ENCODE data around the gene CCL22.

The CCL22 gene

GRCh38 chr16:57315416-57315815, 43.2 kb upstream of the CCL22 start:
- H3K27me3 ChIP-seq (ENCODE audit: insufficient read depth, poor library complexity, severe bottlenecking) = peaks cover 3% of the 10 kb centered on the region
- DNase-seq (ENCODE audit: low read depth in 1 of 2, low spot score in 1 of 2) = no peak
- H3K27ac ChIP-seq (replicated peaks) = no peak overlapping the region
- TF ChIP-seq SPI1 (IDR thresholded peaks at IDR 0.05; ENCODE audit: borderline replicate concordance, low read depth) = no peak
- no peak for TF ChIP-seq GABPA (IDR thresholded peaks at IDR 0.05; ENCODE audit: low read depth)
- TF ChIP-seq POLR2AphosphoS5 (IDR thresholded peaks at IDR 0.05; ENCODE audit: low read depth) = no peak
- no peak for TF ChIP-seq REST (IDR thresholded peaks at IDR 0.05; ENCODE audit: insufficient replicate concordance, low read depth)
- no peak for TF ChIP-seq CTCF (IDR thresholded peaks at IDR 0.05; ENCODE audit: insufficient read depth, low read length)
- H3K4me3 ChIP-seq (replicated peaks; ENCODE audit: insufficient read depth, low read length) = no peak overlapping the region

- peaks cover 3% of the 10 kb centered on the region for H3K27me3 ChIP-seq (ENCODE audit: insufficient read depth, poor library complexity, severe bottlenecking)
- no peak for DNase-seq (ENCODE audit: low read depth in 1 of 2, low spot score in 1 of 2)
- no peak overlapping the region for H3K4me3 ChIP-seq (replicated peaks; ENCODE audit: insufficient read depth, low read length)
- no peak overlapping the region for H3K27ac ChIP-seq (replicated peaks)
- no peak for TF ChIP-seq GABPA (IDR thresholded peaks at IDR 0.05; ENCODE audit: low read depth)
- TF ChIP-seq CTCF (IDR thresholded peaks at IDR 0.05; ENCODE audit: insufficient read depth, low read length) = no peak
- no peak for TF ChIP-seq REST (IDR thresholded peaks at IDR 0.05; ENCODE audit: insufficient replicate concordance, low read depth)
- no peak for TF ChIP-seq POLR2AphosphoS5 (IDR thresholded peaks at IDR 0.05; ENCODE audit: low read depth)
Measured at GRCh38 chr16:57316390-57317017, 42.1 kb upstream of the CCL22 start.

GRCh38 chr16:57318240-57318970, 40.2 kb upstream of the CCL22 start:
- Histone ChIP-seq H3K4me3 (replicated peaks; ENCODE audit: insufficient read depth, low read length) (no peak overlapping the region), H3K27me3 (ENCODE audit: insufficient read depth, poor library complexity, severe bottlenecking) (no peaks in the 10 kb centered on the region), H3K27ac (replicated peaks) (no peak overlapping the region)
- TF ChIP-seq GABPA (IDR thresholded peaks at IDR 0.05; ENCODE audit: low read depth) (no peak), POLR2AphosphoS5 (IDR thresholded peaks at IDR 0.05; ENCODE audit: low read depth) (no peak), CTCF (IDR thresholded peaks at IDR 0.05; ENCODE audit: insufficient read depth, low read length) (no peak), REST (IDR thresholded peaks at IDR 0.05; ENCODE audit: insufficient replicate concordance, low read depth) (no peak), SPI1 (IDR thresholded peaks at IDR 0.05; ENCODE audit: borderline replicate concordance, low read depth) (no peak)
- no peak for DNase-seq (ENCODE audit: low read depth in 1 of 2, low spot score in 1 of 2)
